Psoas muscle (tissue), 8 donors: ENCODE measurements around the gene TRDN. TPM values are rescaled to one million over a fixed set of nuclear protein-coding genes. Genes with fewer than 3 reads are reported as not detected.

ENCODE experiments used
- ATAC-seq, 4 donors: fragments of 200-7000 bp; cut with Tn5 transposase; one replicate each; pipeline ENCODE4 v1.9.1; 2020; ENCODE audit warnings: moderate library complexity in 3 of 4, mild to moderate bottlenecking in 2 of 4
- DNase-seq, 2 donors: peaks; one replicate each; pipeline ENCODE4 v3.0.0-alpha.2; 2020
- H3K27ac ChIP-seq: fragments of 200-600 bp; one replicate; pipeline ENCODE4 v1.8.0; 2022
- H3K27me3 ChIP-seq, 3 donors: fragments of 200-600 bp in 1 of 3; one replicate each; pipeline versions ENCODE4 v1.6.1 to v1.8.0; 2013 to 2022; ENCODE audit warnings: low read length in 2 of 3, mild to moderate bottlenecking in 2 of 3, moderate library complexity in 1 of 3; ENCODE audit not compliant: insufficient read depth in 3 of 3
- H3K36me3 ChIP-seq, 2 donors: fragments of 200-600 bp in 1 of 2; one replicate each; pipeline versions ENCODE4 v1.6.1 to v1.8.0; 2013 to 2022; ENCODE audit warnings: low read depth in 1 of 2, mild to moderate bottlenecking in 1 of 2, moderate library complexity in 1 of 2; ENCODE audit not compliant: insufficient read depth in 1 of 2
- H3K4me1 ChIP-seq: fragments of 200-600 bp; one replicate; pipeline ENCODE4 v1.8.0; 2022
- H3K4me3 ChIP-seq: fragments of 200-600 bp; one replicate; pipeline ENCODE4 v1.8.0; 2022; ENCODE audit warnings: mild to moderate bottlenecking
- H3K9me3 ChIP-seq: fragments of 200-600 bp; one replicate; pipeline ENCODE4 v1.8.0; 2022
- CTCF ChIP-seq: fragments of 200-600 bp; IDR thresholded peaks from one replicate; pipeline ENCODE4 v1.8.0; 2022; ENCODE audit warnings: antibody characterized with exemption
- WGBS, 3 donors: extraction: QIAGEN DNeasy Blood & Tissue Kit; methylation state at CpG; one replicate each; pipeline versions ENCODE4 v1.1.6 to v1.1.7; 2013; 5-methylcytosine and 5-hydroxymethylcytosine counted together
- intact Hi-C, 2 donors: fragments of 100-400 bp; cut with DNase I; formaldehyde crosslinking; loops; one replicate each; pipeline versions ENCODE4 v1.11.0 to v1.14.2; 2022
- polyA plus RNA-seq, 3 donors: library from polyadenylated mRNA; stranded (reverse); fragments of 200-250 nt; gene quantifications; one replicate each; pipeline ENCODE4 v1.2.3, GENCODE V29; 2013
- total RNA-seq, 4 donors: library from RNA; stranded (reverse); fragmentation: NEBNext Ultra II Directional in 2 of 4; extraction: Animal tissue kit (Norgen Biotek cat#: 25700) in 2 of 4; gene quantifications; one replicate each; pipeline versions ENCODE4 v1.2.1 to v1.2.4, GENCODE V29; 2021 to 2023
- donor health status: healthy with polysubstance abuse.
- donor health status: DM: no; HTN: no; CAD: no; lungs with moderate emphysema.
- donor health status: Bipolar disorder and iron deficiency.
- donor health status: healthy.
- donor health status: DM: yes; HTN: yes; CAD: no.
- donor health status: DM: no; HTN: no; CAD: no.
- donor health status: DM: no; HTN: no; CAD: no.
- donor health status: DM: yes; HTN: yes; CAD: no.

Gene TRDN
- total and polyA plus RNA-seq, 7 donors, result 79.7 to 1,361 (median 399) TPM

- intact Hi-C loops, result no loop called here
- no peak for TF ChIP-seq CTCF
- no peaks in the 10 kb centered on the region for H3K36me3 ChIP-seq
- 90 to 98% (median 92%) methylated on average over 1 of the region's 1 CpG for WGBS, 3 donors
- H3K27me3 ChIP-seq, result no peaks in the 10 kb centered on the region
- peak in 3 of 4 donors; percentile 23 to 49 (median 28) for ATAC-seq
- no peaks in the 10 kb centered on the region for H3K9me3 ChIP-seq
- no peak for DNase-seq
- peaks cover 15% of the 10 kb centered on the region for H3K4me1 ChIP-seq
- peak overlapping the region; percentile 66 for H3K27ac ChIP-seq
- H3K4me3 ChIP-seq, result no peak overlapping the region
Observed at GRCh38 chr6:123168466-123168865, 468.3 kb downstream of the TRDN start.

Other genes starting within 250 kb of the TRDN start
- 10 to 100 TPM in 1 of 4 donors, 1 to 10 TPM in 2, under 1 TPM in 1; 0.65 to 13.5 (median 4.0) TPM for gene NKAIN2, start 166.9 kb upstream of the TRDN start, total RNA-seq
- 1 to 10 TPM in 1 of 3 donors, under 1 TPM in 2; 0.08 to 1.1 (median 0.69) TPM for gene NKAIN2, start 166.9 kb upstream of the TRDN start, polyA plus RNA-seq